NCI-H2107 (cell line): ENCODE results near the gene PTRHD1.

Source experiments
- DNase-seq: peaks from one replicate; lab custom pipeline; 2025; lab: John Stamatoyannopoulos, UW

PTRHD1 gene

GRCh38 chr2:24830351-24830750 is 37.2 kb upstream of the PTRHD1 start:
- DNase-seq = no peak

- no peak for DNase-seq
Observed at GRCh38 chr2:24828238-24828996, 35.2 kb upstream of the PTRHD1 start.

- DNase-seq = peak; percentile 75
Observed at GRCh38 chr2:24827321-24828237, 34.4 kb upstream of the PTRHD1 start.

- DNase-seq = no peak
Observed at GRCh38 chr2:24826773-24827145, 33.6 kb upstream of the PTRHD1 start.

- DNase-seq = no peak
Observed at GRCh38 chr2:24825883-24826772, 32.9 kb upstream of the PTRHD1 start.

GRCh38 chr2:24824966-24825882 is 32.0 kb upstream of the PTRHD1 start:
- DNase-seq = no peak

- no peak for DNase-seq
Observed at GRCh38 chr2:24824071-24824588, 30.9 kb upstream of the PTRHD1 start.

- peak; percentile 72 for DNase-seq
Observed at GRCh38 chr2:24822049-24822706, 29.0 kb upstream of the PTRHD1 start.

GRCh38 chr2:24821433-24821891 is 28.3 kb upstream of the PTRHD1 start:
- no peak for DNase-seq

GRCh38 chr2:24820598-24821432 is 27.6 kb upstream of the PTRHD1 start:
- no peak for DNase-seq

GRCh38 chr2:24820175-24820513 is 27.0 kb upstream of the PTRHD1 start:
- DNase-seq = no peak

- DNase-seq = no peak
Observed at GRCh38 chr2:24819442-24820174, 26.4 kb upstream of the PTRHD1 start.

GRCh38 chr2:24818721-24819167 is 25.6 kb upstream of the PTRHD1 start:
- DNase-seq = no peak

- no peak for DNase-seq
Observed at GRCh38 chr2:24816884-24817283, 23.7 kb upstream of the PTRHD1 start.

- no peak for DNase-seq
Observed at GRCh38 chr2:24816404-24816803, 23.2 kb upstream of the PTRHD1 start.

- no peak for DNase-seq
Observed at GRCh38 chr2:24815171-24815570, 22.0 kb upstream of the PTRHD1 start.

- no peak for DNase-seq
Observed at GRCh38 chr2:24814516-24814915, 21.3 kb upstream of the PTRHD1 start.

- no peak for DNase-seq
Observed at GRCh38 chr2:24813691-24814137, 20.5 kb upstream of the PTRHD1 start.
